Ishikawa (cell line): ENCODE results near the gene PDCD1.

Experiments
- EP300 ChIP-seq: IDR thresholded peaks from 2 replicates; pipeline ENCODE4 v1.6.1; 2012; ENCODE audit warnings: borderline replicate concordance
- TAF1 ChIP-seq: IDR thresholded peaks from 2 replicates; pipeline ENCODE4 v1.6.1; 2012; ENCODE audit warnings: low read depth, mild to moderate bottlenecking
- YY1 ChIP-seq: IDR thresholded peaks from 2 replicates; pipeline ENCODE4 v1.6.1; 2012; ENCODE audit warnings: low read depth

GRCh38 chr2:241877989-241878970 is 19.6 kb upstream of the PDCD1 start:
- no peak for TF ChIP-seq EP300
- no peak for TF ChIP-seq YY1
- no peak for TF ChIP-seq TAF1
